NCI-H2081 (cell line): ENCODE data around the gene COG3.

ENCODE experiments used
- DNase-seq, 2 experiments: peaks; one replicate each; lab custom pipeline; 2025; lab: John Stamatoyannopoulos, UW

Gene COG3

GRCh38 chr13:45447050-45447661 is 17.6 kb upstream of the COG3 start:
- DNase-seq = no peak

GRCh38 chr13:45448965-45449559 is 15.7 kb upstream of the COG3 start:
- no peak for DNase-seq

GRCh38 chr13:45451282-45451681 is 13.5 kb upstream of the COG3 start:
- no peak for DNase-seq

DNA sequence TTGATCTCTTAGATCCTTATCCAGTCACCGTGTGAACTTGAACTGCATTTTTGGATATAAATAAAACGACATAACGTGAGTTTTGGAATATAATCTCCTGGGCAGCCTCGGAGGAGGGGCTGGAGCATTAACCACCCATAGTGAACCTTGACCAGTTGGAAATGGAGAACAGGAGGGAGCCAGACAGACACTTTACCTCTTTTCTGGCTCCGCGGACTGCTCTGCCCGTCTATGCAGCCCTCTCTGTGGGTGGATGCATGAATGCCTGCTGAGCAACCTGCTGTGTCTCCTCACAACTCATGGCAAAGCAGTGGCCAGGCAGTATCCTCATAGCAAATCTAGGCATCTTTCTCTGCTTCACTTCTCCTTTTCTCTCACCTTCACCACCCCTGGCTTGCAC is 10.5 kb upstream of the COG3 start:
- no peak for DNase-seq

- no peak for DNase-seq
These were observed 8.4 kb upstream of the COG3 start for GRCh38 chr13:45456196-45456972.

- DNase-seq = no peak
These were observed 525 bp upstream of the COG3 start for GRCh38 chr13:45464141-45464686.

- peak in 1 of 2 experiments; percentile 11 for DNase-seq
These were observed 1.6 kb downstream of the COG3 start for GRCh38 chr13:45466359-45466758.

GRCh38 chr13:45468635-45469034 is 3.9 kb downstream of the COG3 start:
- peak in 1 of 2 experiments; percentile 34 for DNase-seq

GRCh38 chr13:45472171-45472705 is 7.5 kb downstream of the COG3 start:
- no peak for DNase-seq

DNA sequence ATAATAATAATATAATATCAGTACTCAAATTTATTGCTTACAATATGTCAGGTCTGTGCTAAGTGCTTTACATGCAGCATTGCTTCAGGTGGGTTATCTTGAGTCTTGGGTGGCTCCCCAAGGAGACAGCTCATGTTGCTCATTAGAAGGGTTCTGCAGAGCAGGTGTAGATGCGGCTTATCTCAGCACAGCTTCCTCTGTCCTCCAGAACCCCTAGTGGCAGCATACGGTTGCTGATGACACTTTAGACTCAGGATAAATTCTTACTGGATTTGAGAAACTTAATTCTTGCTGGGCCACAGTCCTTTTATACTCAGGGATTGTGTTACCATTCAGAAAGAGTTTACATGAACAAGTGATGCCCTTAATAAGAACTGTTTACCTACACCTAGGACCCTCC is 8.9 kb downstream of the COG3 start:
- no peak for DNase-seq

GRCh38 chr13:45474584-45475454 is 10.1 kb downstream of the COG3 start:
- DNase-seq = no peak

- no peak for DNase-seq
These were observed 14.9 kb downstream of the COG3 start for GRCh38 chr13:45479661-45480060.

GRCh38 chr13:45481688-45482087 is 16.9 kb downstream of the COG3 start:
- DNase-seq = no peak

- no peak for DNase-seq
These were observed 17.9 kb downstream of the COG3 start for GRCh38 chr13:45482571-45483173.

DNA sequence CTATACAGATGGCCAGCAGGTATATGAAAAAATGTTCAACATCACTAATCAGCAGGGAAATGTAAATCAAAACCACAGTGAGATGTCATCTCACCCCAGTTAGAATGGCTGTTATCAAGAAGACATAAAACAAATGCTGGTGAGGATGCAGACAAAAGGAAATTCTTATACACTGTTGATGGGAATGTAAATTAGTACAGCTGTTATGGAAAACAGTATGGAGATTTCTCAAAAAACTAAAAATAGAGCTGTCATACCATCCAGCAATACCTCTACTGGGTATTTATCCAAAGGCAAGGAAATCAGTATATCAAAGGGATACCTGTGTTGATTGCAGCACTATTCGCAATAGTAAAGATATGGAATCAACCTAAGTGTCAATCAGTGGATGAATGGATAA is 22.9 kb downstream of the COG3 start:
- DNase-seq = no peak

DNA sequence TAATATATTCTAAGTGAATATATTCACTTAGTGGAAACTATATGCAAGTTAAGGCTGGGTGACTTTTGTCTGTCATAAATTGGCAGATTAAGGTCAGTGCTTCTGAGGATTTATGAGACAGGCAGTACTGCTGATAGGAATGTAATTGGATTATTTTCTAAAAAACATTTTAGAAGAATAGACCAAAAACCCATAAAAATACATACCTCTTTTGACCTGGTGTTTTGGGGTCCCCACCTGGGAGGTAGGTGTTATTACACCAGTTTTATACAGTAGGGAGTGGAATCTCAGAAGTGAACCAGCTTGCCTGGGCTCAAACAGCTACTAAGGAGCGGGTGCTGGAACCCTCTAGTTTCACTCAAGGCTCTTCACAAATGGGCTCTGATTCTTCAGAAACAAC is 25.3 kb downstream of the COG3 start:
- DNase-seq = peak in 1 of 2 experiments; percentile 5

- DNase-seq = no peak
These were observed 27.8 kb downstream of the COG3 start for GRCh38 chr13:45492538-45492937.

- DNase-seq = no peak
These were observed 32.2 kb downstream of the COG3 start for GRCh38 chr13:45496942-45497341.

GRCh38 chr13:45500492-45501174 is 35.9 kb downstream of the COG3 start:
- no peak for DNase-seq

GRCh38 chr13:45501175-45501526 is 36.4 kb downstream of the COG3 start:
- DNase-seq = no peak

DNA sequence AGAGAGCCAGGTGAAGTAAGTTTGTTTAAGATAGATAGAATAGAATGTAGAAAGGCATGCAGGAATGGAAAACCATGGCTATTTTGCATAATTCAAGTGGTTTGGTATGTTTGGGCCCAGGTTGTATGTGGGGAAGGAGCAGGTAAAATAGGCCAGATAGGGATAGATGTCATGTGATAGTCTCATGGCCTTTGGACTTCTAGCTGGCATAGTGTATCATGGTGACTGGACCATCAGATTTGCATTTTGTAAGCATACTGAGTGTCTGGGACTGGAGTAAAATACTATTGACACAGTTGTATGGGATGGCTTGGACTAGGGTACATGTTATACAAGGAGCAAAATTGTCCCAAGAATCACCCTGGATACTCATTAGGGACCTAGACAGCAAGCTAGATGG is 38.9 kb downstream of the COG3 start:
- no peak for DNase-seq
